Suprapubic skin (tissue), 4 donors: ENCODE data around the gene CAPN14. TPM values are rescaled to one million over a fixed set of nuclear protein-coding genes. Genes with fewer than 3 reads are reported as not detected.

Experiments used
- DNase-seq, 2 donors: peaks; one replicate each; pipeline ENCODE4 v3.0.0-alpha.2; 2019; ENCODE audit warnings: low spot score in 2 of 2
- H3K27ac ChIP-seq: fragments of 200-600 bp; sonication (generic); one replicate; pipeline ENCODE4 v1.5.1; 2019
- H3K27me3 ChIP-seq: fragments of 200-600 bp; sonication (generic); one replicate; pipeline ENCODE4 v1.5.1; 2019
- H3K36me3 ChIP-seq: fragments of 200-600 bp; sonication (generic); one replicate; pipeline ENCODE4 v1.5.1; 2019
- H3K4me1 ChIP-seq: fragments of 200-600 bp; sonication (generic); one replicate; pipeline ENCODE4 v1.5.1; 2019
- H3K4me3 ChIP-seq: fragments of 200-600 bp; sonication (generic); one replicate; pipeline ENCODE4 v1.5.1; 2019; ENCODE audit warnings: mild to moderate bottlenecking
- H3K9me3 ChIP-seq: fragments of 200-600 bp; sonication (generic); one replicate; pipeline ENCODE4 v1.5.1; 2019
- CTCF ChIP-seq, 2 donors: fragments of 200-600 bp in 1 of 2; fragments of 450-650 bp in 1 of 2; sonication (generic) in 1 of 2; IDR thresholded peaks; one replicate each; pipeline ENCODE4 v1.5.1; 2016 to 2019; ENCODE audit warnings: antibody characterized with exemption in 2 of 2, mild to moderate bottlenecking in 1 of 2, moderate library complexity in 1 of 2
- EP300 ChIP-seq: sonication (generic); formaldehyde crosslinking; IDR thresholded peaks from one replicate; pipeline ENCODE4 v1.6.1; 2017; ENCODE audit warnings: antibody characterized with exemption
- POLR2A ChIP-seq, 2 donors: fragments of 450-650 bp; IDR thresholded peaks; one replicate each; pipeline ENCODE4 v1.6.1; 2017; ENCODE audit warnings: antibody characterized with exemption in 2 of 2, mild to moderate bottlenecking in 2 of 2, moderate library complexity in 2 of 2
- POLR2AphosphoS5 ChIP-seq, 3 donors: sonication (generic); formaldehyde crosslinking; IDR thresholded peaks; one replicate each; pipeline ENCODE4 v1.6.1; 2017; ENCODE audit warnings: antibody characterized with exemption in 3 of 3
- WGBS: methylation state at CpG from one replicate; pipeline ENCODE4 v1.1.5; 2018; 5-methylcytosine and 5-hydroxymethylcytosine counted together
- total RNA-seq, 4 donors: library from RNA; depleted of rRNA; stranded (reverse); fragments of >200 nt; gene quantifications; one replicate each; pipeline ENCODE4 v1.1.0, GENCODE V29; 2016

Gene CAPN14
- total RNA-seq, 4 donors from 2014 or later = 0.53 to 2.1 (median 0.83) TPM

DNA sequence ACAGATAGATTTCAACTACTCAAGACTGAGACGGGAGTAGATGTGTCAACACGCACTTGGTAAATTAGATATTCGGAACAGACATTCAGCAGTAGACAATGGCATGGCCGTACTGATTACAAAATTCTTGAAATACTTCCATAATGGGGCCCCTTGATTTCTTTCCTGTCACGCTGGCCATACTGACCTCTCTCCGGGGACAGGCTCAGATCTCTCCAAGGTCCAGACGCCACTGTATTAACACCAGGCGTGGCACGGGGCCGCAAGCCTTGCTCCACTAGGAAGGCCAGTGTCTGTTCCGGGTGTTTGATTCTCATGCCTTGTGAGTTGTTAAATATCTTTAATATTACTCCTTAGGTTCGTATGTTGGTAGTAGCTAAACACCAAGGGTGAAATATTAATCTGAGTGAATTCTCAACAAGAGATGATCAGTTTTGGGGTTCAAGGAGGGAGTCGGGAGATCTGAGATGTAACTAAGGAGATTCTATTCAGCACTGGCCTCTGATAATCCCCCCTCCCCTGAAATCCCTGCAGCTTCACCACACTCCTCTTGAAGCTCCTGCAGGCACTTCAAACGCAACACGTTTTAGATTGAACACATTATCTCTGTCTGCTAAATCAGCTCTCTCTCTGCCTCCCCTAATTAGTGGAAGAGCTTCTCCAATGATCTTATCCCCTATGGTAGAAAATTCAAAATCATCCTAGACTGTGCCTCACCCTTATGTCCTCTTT is 14.4 kb upstream of the CAPN14 start:
- peaks cover 41% of the 10 kb centered on the region for H3K4me1 ChIP-seq
- H3K9me3 ChIP-seq = no peaks in the 10 kb centered on the region
- no peak for DNase-seq
- no peaks in the 10 kb centered on the region for H3K27me3 ChIP-seq
- no peak overlapping the region for H3K27ac ChIP-seq
- H3K4me3 ChIP-seq = no peak overlapping the region
- 79% methylated on average over 15 of the region's 15 CpGs for WGBS
- H3K36me3 ChIP-seq = no peaks in the 10 kb centered on the region
- TF ChIP-seq POLR2AphosphoS5 (IDR thresholded peaks at IDR 0.05) (no peak), POLR2A (IDR thresholded peaks at IDR 0.05) (no peak), EP300 (no peak), CTCF (IDR thresholded peaks at IDR 0.05) (no peak)

- no peaks in the 10 kb centered on the region for H3K27me3 ChIP-seq
- H3K36me3 ChIP-seq = no peaks in the 10 kb centered on the region
- H3K27ac ChIP-seq = no peak overlapping the region
- WGBS = 72% methylated on average over 3 of the region's 3 CpGs
- DNase-seq = no peak
- no peaks in the 10 kb centered on the region for H3K9me3 ChIP-seq
- peaks cover 36% of the 10 kb centered on the region for H3K4me1 ChIP-seq
- TF ChIP-seq CTCF (IDR thresholded peaks at IDR 0.05) = no peak
- no peak for TF ChIP-seq POLR2AphosphoS5 (IDR thresholded peaks at IDR 0.05)
- TF ChIP-seq EP300 = no peak
- TF ChIP-seq POLR2A (IDR thresholded peaks at IDR 0.05) = no peak
- H3K4me3 ChIP-seq = no peak overlapping the region
Observed at GRCh38 chr2:31230751-31231150, 13.4 kb upstream of the CAPN14 start.

DNA sequence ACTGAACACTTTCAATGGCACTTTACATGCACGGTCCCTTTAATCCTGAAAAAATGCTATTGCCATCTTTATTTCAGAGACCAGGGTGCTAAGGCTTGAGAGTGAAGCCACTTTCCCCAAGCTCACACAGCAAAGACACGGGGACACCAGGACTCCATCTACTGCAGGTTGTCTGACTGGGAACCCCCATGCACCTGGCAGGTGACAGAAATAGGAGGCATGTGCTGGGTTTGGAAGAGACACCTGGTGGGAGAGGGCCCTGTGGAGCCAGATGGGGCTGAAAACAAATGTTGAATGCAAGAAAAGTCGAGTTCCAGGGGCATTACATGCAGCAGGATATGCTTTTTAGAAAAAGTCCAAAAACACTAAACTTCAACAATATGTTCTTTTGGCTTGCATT is 11.4 kb upstream of the CAPN14 start:
- Histone ChIP-seq H3K4me3 (no peak overlapping the region), H3K36me3 (no peaks in the 10 kb centered on the region), H3K9me3 (no peaks in the 10 kb centered on the region), H3K4me1 (peaks cover 19% of the 10 kb centered on the region), H3K27me3 (no peaks in the 10 kb centered on the region), H3K27ac (no peak overlapping the region)
- DNase-seq = no peak
- no peak for TF ChIP-seq POLR2AphosphoS5 (IDR thresholded peaks at IDR 0.05)
- 78% methylated on average over 3 of the region's 3 CpGs for WGBS

DNA sequence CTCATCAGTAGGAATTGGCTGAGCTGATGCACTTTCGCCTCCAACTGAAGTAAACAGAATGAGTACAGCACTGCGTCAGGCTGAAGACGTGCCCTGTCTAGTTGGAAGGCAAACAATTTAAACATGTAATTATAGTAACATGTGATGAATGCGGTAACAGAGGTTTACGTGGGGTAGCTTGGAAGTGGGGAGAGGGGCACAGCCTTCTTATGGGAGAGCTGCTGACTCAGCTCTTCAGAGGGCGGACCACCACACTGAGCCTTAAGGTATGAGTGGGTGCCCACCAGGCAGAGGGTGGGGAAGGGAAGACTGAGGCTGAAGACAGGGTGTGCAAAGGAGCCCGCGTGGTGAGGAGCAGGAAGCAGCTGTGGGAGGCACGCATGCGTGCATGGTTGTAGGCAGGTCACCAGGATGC is 10.4 kb upstream of the CAPN14 start:
- H3K27ac ChIP-seq = peak overlapping the region; percentile 60
- DNase-seq = no peak

DNA sequence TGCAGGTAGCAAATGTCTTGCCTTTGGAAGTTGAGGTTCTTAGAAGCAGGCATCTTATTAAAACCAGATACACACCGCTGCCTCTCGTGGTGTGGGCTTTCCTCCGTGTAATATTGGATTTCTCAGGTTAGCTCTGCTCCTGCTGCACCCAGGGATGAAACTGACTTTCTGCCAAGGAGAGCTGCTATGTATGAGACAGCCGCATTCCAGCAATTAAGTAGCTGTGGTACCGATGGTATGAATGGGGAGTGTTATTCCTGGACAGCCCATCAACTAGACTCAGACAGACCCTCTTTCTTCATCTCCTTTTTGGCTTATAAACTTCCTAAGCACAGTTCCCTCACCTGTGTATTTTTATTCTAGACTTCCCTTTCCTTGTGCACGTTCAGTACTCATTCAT is 9.8 kb upstream of the CAPN14 start:
- no peaks in the 10 kb centered on the region for H3K27me3 ChIP-seq

More for the DNA sequence above, 10.4 kb upstream of the CAPN14 start:
- Histone ChIP-seq H3K4me3 (no peak overlapping the region), H3K4me1 (peaks cover 9% of the 10 kb centered on the region), H3K9me3 (no peaks in the 10 kb centered on the region), H3K27me3 (no peaks in the 10 kb centered on the region), H3K36me3 (no peaks in the 10 kb centered on the region)
- WGBS = 70% methylated on average over 9 of the region's 10 CpGs
- TF ChIP-seq POLR2A (IDR thresholded peaks at IDR 0.05) (no peak), EP300 (no peak), POLR2AphosphoS5 (IDR thresholded peaks at IDR 0.05) (no peak), CTCF (IDR thresholded peaks at IDR 0.05) (no peak)

More for the DNA sequence above, 9.8 kb upstream of the CAPN14 start:
- whole genome bisulfite sequencing = 42% methylated on average over 6 of the region's 6 CpGs
- TF ChIP-seq EP300 (no peak), CTCF (IDR thresholded peaks at IDR 0.05) (no peak), POLR2AphosphoS5 (IDR thresholded peaks at IDR 0.05) (no peak), POLR2A (IDR thresholded peaks at IDR 0.05) (no peak)
- peak overlapping the region; percentile 60 for H3K27ac ChIP-seq
- peaks cover 7% of the 10 kb centered on the region for H3K4me1 ChIP-seq
- DNase-seq = no peak
- no peaks in the 10 kb centered on the region for H3K9me3 ChIP-seq
- no peak overlapping the region for H3K4me3 ChIP-seq
- H3K36me3 ChIP-seq = no peaks in the 10 kb centered on the region
